ENCODE results near the gene CPA4.

CPA4 gene

DNA sequence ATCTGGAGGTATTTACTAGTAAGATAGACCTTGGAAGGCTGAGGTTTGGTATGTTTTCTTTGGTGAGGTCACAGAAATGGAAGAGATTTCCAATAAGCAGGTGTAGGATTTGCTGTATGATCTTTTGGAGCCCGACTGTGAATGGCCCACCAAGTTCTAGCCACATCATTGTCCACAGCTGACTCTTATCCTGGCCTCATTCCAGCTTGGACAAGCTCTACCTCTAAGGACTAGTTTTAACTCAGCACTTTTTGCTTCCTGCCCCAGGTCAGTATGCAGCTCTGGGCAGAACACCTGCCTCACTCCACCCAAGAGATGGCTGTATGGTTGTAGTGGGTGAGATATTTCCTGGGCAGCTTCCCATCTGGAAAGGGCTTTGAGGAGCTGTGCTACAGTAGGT, 6.1 kb upstream of the CPA4 start:
- TF ChIP-seq, protein P1, sequence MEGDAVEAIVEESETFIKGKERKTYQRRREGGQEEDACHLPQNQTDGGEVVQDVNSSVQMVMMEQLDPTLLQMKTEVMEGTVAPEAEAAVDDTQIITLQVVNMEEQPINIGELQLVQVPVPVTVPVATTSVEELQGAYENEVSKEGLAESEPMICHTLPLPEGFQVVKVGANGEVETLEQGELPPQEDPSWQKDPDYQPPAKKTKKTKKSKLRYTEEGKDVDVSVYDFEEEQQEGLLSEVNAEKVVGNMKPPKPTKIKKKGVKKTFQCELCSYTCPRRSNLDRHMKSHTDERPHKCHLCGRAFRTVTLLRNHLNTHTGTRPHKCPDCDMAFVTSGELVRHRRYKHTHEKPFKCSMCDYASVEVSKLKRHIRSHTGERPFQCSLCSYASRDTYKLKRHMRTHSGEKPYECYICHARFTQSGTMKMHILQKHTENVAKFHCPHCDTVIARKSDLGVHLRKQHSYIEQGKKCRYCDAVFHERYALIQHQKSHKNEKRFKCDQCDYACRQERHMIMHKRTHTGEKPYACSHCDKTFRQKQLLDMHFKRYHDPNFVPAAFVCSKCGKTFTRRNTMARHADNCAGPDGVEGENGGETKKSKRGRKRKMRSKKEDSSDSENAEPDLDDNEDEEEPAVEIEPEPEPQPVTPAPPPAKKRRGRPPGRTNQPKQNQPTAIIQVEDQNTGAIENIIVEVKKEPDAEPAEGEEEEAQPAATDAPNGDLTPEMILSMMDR (IDR thresholded peaks at IDR 0.05; ENCODE audit: borderline replicate concordance, insufficient read depth, low read depth, low read length), result no peak
- no peak overlapping the region for H3K4me3 ChIP-seq (ENCODE audit: low read depth, low read length)

DNA sequence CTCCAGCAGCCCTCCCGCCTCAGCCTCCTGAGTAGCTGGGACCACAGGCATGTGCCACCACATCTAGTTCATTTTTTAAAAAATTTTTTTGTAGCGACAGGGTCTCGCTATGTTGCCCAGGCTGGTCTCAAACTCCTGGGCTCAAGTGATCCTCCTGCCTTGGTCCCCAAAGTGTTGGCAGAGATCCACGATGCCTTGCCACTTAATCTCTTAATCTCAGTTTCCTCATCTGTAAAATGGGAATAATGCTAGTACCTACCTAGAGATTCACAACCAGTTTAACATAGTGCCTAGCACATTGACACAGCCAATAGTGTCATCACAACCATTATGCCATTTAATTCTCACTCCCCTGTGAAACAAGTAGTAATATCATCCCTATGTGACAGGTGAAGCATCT, 4.8 kb upstream of the CPA4 start:
- TF ChIP-seq, protein P1 (IDR thresholded peaks at IDR 0.05; ENCODE audit: borderline replicate concordance, insufficient read depth, low read depth, low read length), result no peak
- H3K4me3 ChIP-seq (ENCODE audit: low read depth, low read length), result no peak overlapping the region

DNA sequence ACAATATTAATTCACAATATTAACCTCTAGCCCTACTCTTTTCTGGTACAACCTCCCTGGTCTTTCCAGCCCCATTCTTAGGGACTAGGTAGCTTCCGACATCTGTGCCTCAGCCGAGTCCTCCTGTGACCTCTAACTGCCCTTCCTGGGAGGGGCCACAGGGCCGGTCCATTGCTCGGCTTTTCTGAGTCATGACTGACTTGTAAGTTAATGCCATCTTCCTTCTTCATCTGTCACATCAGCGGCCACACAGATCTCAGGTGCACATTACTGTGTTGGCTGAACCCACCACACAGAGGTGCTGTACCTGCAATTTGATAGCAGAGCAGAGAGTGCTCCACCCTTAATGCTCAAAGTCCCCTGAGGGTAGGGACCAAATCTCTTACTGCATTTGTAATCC, 4.1 kb upstream of the CPA4 start:
- TF ChIP-seq, protein P1 (IDR thresholded peaks at IDR 0.05; ENCODE audit: borderline replicate concordance, insufficient read depth, low read depth, low read length), result no peak
- H3K4me3 ChIP-seq (ENCODE audit: low read depth, low read length), result no peak overlapping the region

DNA sequence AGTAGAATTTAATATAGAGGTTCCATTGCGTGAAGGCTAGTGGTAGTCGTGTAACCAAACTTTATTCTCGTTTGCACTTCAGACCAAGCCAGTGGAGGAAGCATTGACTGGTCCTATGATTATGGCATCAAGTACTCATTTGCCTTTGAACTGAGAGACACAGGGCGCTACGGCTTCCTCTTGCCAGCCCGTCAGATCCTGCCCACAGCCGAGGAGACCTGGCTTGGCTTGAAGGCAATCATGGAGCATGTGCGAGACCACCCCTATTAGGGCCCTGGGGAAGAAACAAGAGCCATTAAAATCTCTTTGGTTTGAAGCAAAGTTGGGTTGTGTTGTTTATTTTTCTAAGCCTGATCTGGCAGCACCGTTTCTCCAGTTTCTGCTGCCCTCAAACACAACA, 3.5 kb upstream of the CPA4 start:
- TF ChIP-seq, protein P1 (IDR thresholded peaks at IDR 0.05; ENCODE audit: borderline replicate concordance, insufficient read depth, low read depth, low read length), result no peak
- H3K4me3 ChIP-seq (ENCODE audit: low read depth, low read length), result no peak overlapping the region

DNA sequence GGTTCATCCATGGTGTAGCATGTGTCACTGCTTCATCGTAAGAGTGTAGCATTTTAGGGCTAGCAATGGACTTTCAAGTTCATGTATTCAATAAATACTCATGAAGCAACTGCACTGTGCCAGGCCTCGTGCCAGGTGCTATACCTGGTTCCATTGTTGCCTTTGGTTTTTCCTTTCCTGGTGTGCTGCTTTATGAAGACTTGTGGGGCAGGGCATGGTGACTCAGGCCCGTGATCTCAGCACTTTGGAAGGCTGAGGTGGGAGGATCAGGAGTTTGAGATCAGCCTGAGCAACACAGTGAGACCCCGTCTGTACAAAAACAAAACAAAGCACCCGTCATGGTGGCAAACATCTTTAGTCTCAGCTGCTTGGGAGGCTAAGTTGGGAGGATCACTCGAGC, 2.2 kb upstream of the CPA4 start:
- no peak overlapping the region for H3K4me3 ChIP-seq (ENCODE audit: low read depth, low read length)
- TF ChIP-seq, protein P1 (IDR thresholded peaks at IDR 0.05; ENCODE audit: borderline replicate concordance, insufficient read depth, low read depth, low read length), result no peak

DNA sequence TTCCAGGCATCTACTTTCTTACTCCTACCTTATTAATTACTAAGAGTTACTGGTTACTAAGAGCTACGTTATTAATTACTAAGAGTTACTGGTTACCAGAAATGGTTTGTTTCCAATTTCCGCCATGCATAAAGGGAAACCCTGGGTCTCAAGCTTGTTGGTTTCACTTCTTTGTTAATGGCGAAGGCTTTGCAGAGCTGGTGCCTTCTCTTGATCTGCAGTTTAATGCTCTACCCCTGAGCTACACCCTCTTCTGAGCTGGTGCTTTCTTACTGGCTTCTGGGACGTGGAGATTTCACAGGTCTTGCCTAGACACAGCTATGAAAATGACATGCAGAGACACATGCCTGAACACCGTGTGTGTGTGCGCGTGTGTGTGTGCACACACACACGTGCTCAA, 560 bp downstream of the CPA4 start:
- TF ChIP-seq, protein P1 (IDR thresholded peaks at IDR 0.05; ENCODE audit: borderline replicate concordance, insufficient read depth, low read depth, low read length), result no peak
- H3K4me3 ChIP-seq (ENCODE audit: low read depth, low read length), result no peak overlapping the region

DNA sequence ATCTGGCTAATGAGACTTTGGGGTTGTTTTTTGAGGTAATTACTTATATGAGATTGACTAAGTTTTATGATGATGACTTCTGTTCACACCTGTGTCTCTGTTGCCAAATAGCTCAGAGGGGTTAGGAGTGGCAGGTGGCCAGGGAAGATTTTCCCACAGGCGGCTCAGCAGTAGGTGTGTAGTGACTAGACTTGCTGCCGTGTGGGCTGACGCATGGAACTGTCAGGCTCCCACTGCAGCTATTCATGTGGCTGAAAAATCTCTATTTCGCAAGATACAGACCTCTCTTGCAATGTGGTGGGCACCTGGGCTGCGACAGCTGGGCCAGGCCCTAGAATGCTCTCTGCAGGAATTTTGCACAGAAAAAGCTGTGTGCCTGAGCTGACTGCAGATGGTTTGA, 1.4 kb downstream of the CPA4 start:
- H3K4me3 ChIP-seq (ENCODE audit: low read depth, low read length), result no peak overlapping the region
- TF ChIP-seq, protein P1 (IDR thresholded peaks at IDR 0.05; ENCODE audit: borderline replicate concordance, insufficient read depth, low read depth, low read length), result no peak

All from GM12875 (cell line).